ENCODE data around the gene FAM184A. TPM values are rescaled to one million over a fixed set of nuclear protein-coding genes. Genes with fewer than 3 reads are reported as not detected.

Gene FAM184A
- total and polyA plus RNA-seq, 2 experiments from 2014 or later, result 13.7 to 18.6 TPM

DNA sequence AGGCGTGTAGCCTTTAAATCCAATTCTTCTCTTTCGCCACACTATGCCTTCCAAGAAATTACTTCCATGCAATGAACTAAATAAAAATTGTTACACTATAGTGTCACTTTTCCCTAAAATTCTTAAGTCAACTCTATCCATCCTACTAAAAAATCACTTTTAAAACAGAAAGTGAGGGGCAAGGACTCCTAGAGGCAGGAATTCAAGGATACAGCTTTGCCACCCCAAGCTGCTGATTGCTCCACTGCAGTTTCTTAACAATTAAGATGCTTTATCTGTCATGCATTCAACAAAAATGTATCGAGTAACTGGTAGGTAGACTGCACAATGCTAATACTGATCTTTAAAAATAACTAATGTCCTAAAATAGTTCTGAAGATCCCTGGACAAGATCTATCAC is 147.8 kb downstream of the FAM184A start:
- peaks cover 16% of the 10 kb centered on the region; the same call in 1 of the 2 replicates for H3K36me3 ChIP-seq (ENCODE audit: insufficient read depth)
- H3K36me3 Mint-ChIP-seq (ENCODE audit: low read depth), result peaks cover 34% of the 10 kb centered on the region
- H2AFZ ChIP-seq, result no peak overlapping the region
- no peak overlapping the region for H3K4me2 ChIP-seq
- H3K9me3 Mint-ChIP-seq, result peaks cover under 1% of the 10 kb centered on the region; the same call in 1 of the 3 replicates
- peaks cover 15% of the 10 kb centered on the region for H3K4me1 Mint-ChIP-seq
- no peak overlapping the region for H3K27ac Mint-ChIP-seq
- no peak overlapping the region for H3K4me3 Mint-ChIP-seq
- H3K79me2 ChIP-seq (replicated peaks; ENCODE audit: insufficient read depth), result peaks cover 29% of the 10 kb centered on the region
- no peak overlapping the region for H3K4me3 ChIP-seq
- peaks cover 17% of the 10 kb centered on the region for H4K20me1 ChIP-seq (replicated peaks; ENCODE audit: insufficient read depth)
- ATAC-seq (no peak), DNase-seq (ENCODE audit: low spot score) (no peak)
- TF ChIP-seq POLR2AphosphoS5 (IDR thresholded peaks at IDR 0.05; ENCODE audit: low read depth) (no peak), ZNF331 (CRISPR knock-in tag; IDR thresholded peaks at IDR 0.05; ENCODE audit: low read depth) (no peak), CREB1 (CRISPR knock-in tag; IDR thresholded peaks at IDR 0.05; ENCODE audit: low read depth) (no peak)
- TF ChIP-seq, protein P1, sequence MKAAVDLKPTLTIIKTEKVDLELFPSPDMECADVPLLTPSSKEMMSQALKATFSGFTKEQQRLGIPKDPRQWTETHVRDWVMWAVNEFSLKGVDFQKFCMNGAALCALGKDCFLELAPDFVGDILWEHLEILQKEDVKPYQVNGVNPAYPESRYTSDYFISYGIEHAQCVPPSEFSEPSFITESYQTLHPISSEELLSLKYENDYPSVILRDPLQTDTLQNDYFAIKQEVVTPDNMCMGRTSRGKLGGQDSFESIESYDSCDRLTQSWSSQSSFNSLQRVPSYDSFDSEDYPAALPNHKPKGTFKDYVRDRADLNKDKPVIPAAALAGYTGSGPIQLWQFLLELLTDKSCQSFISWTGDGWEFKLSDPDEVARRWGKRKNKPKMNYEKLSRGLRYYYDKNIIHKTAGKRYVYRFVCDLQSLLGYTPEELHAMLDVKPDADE (IDR thresholded peaks at IDR 0.05), result no peak
- TF ChIP-seq, protein P2, sequence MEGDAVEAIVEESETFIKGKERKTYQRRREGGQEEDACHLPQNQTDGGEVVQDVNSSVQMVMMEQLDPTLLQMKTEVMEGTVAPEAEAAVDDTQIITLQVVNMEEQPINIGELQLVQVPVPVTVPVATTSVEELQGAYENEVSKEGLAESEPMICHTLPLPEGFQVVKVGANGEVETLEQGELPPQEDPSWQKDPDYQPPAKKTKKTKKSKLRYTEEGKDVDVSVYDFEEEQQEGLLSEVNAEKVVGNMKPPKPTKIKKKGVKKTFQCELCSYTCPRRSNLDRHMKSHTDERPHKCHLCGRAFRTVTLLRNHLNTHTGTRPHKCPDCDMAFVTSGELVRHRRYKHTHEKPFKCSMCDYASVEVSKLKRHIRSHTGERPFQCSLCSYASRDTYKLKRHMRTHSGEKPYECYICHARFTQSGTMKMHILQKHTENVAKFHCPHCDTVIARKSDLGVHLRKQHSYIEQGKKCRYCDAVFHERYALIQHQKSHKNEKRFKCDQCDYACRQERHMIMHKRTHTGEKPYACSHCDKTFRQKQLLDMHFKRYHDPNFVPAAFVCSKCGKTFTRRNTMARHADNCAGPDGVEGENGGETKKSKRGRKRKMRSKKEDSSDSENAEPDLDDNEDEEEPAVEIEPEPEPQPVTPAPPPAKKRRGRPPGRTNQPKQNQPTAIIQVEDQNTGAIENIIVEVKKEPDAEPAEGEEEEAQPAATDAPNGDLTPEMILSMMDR (conservative IDR thresholded peaks at IDR 0.05; ENCODE audit: low read depth in 2 of 2), result peak in 1 of 2 experiments; percentile 7; a peak in 1 of 4 replicates
- TF ChIP-seq, protein P3, sequence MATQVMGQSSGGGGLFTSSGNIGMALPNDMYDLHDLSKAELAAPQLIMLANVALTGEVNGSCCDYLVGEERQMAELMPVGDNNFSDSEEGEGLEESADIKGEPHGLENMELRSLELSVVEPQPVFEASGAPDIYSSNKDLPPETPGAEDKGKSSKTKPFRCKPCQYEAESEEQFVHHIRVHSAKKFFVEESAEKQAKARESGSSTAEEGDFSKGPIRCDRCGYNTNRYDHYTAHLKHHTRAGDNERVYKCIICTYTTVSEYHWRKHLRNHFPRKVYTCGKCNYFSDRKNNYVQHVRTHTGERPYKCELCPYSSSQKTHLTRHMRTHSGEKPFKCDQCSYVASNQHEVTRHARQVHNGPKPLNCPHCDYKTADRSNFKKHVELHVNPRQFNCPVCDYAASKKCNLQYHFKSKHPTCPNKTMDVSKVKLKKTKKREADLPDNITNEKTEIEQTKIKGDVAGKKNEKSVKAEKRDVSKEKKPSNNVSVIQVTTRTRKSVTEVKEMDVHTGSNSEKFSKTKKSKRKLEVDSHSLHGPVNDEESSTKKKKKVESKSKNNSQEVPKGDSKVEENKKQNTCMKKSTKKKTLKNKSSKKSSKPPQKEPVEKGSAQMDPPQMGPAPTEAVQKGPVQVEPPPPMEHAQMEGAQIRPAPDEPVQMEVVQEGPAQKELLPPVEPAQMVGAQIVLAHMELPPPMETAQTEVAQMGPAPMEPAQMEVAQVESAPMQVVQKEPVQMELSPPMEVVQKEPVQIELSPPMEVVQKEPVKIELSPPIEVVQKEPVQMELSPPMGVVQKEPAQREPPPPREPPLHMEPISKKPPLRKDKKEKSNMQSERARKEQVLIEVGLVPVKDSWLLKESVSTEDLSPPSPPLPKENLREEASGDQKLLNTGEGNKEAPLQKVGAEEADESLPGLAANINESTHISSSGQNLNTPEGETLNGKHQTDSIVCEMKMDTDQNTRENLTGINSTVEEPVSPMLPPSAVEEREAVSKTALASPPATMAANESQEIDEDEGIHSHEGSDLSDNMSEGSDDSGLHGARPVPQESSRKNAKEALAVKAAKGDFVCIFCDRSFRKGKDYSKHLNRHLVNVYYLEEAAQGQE (IDR thresholded peaks at IDR 0.05; ENCODE audit: unreplicated experiment), result no peak
- peaks cover 2% of the 10 kb centered on the region for H3K27me3 Mint-ChIP-seq (ENCODE audit: insufficient read depth, low read depth, poor library complexity)
- H3K9me2 ChIP-seq (ENCODE audit: insufficient read depth), result no peaks in the 10 kb centered on the region
- H3K4me1 ChIP-seq (ENCODE audit: insufficient read depth), result peaks cover 4% of the 10 kb centered on the region
- H3K27me3 ChIP-seq (ENCODE audit: insufficient read depth), result no peaks in the 10 kb centered on the region
- 0 out of 2 replicates have a peak, but pooled peaks cover 2% of the 10 kb centered on the region for H3F3A ChIP-seq (replicated peaks; ENCODE audit: low read depth)
- no peak overlapping the region for H3K27ac ChIP-seq (ENCODE audit: low read depth)

DNA sequence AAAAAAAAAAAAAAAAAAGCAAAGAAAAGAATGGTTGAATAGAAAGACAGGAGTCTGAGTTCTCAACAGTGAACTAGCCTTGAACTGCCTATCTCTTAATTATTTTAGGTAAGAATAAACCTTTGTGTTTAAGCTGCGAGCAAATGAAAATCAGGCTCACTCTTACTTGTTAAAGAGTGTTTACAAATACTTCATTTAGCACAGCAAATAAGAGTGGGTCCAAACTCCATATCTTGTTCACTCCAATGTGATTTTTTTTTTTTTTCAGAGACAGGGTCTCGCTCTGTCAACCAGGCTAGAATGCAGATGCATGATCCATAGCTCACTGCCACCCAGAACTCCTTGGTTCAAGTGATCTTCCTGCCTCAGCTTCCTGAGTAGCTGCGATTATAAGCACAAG is 155.4 kb downstream of the FAM184A start:
- ATAC-seq (no peak), DNase-seq (ENCODE audit: low spot score) (no peak)
- Histone ChIP-seq H3K79me2 (replicated peaks; ENCODE audit: insufficient read depth) (no peaks in the 10 kb centered on the region; the same call in 1 of the 2 replicates), H3K36me3 (ENCODE audit: insufficient read depth) (peaks cover 24% of the 10 kb centered on the region; the same call in 1 of the 2 replicates), H3K27me3 (ENCODE audit: insufficient read depth) (no peaks in the 10 kb centered on the region), H3K4me3 (no peak overlapping the region), H3K4me2 (no peak overlapping the region), H3K27ac (ENCODE audit: low read depth) (no peak overlapping the region), H4K20me1 (replicated peaks; ENCODE audit: insufficient read depth) (0 out of 2 replicates have a peak, but pooled peaks cover 3% of the 10 kb centered on the region), H3K9me2 (ENCODE audit: insufficient read depth) (no peaks in the 10 kb centered on the region), H3K4me1 (ENCODE audit: insufficient read depth) (no peaks in the 10 kb centered on the region), H3F3A (replicated peaks; ENCODE audit: low read depth) (no peaks in the 10 kb centered on the region), H2AFZ (no peak overlapping the region)
- Mint-ChIP-seq H3K4me1 (no peaks in the 10 kb centered on the region), H3K36me3 (ENCODE audit: low read depth) (peaks cover 45% of the 10 kb centered on the region), H3K27me3 (ENCODE audit: insufficient read depth, low read depth, poor library complexity) (no peaks in the 10 kb centered on the region), H3K4me3 (no peak overlapping the region), H3K9me3 (no peaks in the 10 kb centered on the region), H3K27ac (no peak overlapping the region)
- TF ChIP-seq, protein P4, sequence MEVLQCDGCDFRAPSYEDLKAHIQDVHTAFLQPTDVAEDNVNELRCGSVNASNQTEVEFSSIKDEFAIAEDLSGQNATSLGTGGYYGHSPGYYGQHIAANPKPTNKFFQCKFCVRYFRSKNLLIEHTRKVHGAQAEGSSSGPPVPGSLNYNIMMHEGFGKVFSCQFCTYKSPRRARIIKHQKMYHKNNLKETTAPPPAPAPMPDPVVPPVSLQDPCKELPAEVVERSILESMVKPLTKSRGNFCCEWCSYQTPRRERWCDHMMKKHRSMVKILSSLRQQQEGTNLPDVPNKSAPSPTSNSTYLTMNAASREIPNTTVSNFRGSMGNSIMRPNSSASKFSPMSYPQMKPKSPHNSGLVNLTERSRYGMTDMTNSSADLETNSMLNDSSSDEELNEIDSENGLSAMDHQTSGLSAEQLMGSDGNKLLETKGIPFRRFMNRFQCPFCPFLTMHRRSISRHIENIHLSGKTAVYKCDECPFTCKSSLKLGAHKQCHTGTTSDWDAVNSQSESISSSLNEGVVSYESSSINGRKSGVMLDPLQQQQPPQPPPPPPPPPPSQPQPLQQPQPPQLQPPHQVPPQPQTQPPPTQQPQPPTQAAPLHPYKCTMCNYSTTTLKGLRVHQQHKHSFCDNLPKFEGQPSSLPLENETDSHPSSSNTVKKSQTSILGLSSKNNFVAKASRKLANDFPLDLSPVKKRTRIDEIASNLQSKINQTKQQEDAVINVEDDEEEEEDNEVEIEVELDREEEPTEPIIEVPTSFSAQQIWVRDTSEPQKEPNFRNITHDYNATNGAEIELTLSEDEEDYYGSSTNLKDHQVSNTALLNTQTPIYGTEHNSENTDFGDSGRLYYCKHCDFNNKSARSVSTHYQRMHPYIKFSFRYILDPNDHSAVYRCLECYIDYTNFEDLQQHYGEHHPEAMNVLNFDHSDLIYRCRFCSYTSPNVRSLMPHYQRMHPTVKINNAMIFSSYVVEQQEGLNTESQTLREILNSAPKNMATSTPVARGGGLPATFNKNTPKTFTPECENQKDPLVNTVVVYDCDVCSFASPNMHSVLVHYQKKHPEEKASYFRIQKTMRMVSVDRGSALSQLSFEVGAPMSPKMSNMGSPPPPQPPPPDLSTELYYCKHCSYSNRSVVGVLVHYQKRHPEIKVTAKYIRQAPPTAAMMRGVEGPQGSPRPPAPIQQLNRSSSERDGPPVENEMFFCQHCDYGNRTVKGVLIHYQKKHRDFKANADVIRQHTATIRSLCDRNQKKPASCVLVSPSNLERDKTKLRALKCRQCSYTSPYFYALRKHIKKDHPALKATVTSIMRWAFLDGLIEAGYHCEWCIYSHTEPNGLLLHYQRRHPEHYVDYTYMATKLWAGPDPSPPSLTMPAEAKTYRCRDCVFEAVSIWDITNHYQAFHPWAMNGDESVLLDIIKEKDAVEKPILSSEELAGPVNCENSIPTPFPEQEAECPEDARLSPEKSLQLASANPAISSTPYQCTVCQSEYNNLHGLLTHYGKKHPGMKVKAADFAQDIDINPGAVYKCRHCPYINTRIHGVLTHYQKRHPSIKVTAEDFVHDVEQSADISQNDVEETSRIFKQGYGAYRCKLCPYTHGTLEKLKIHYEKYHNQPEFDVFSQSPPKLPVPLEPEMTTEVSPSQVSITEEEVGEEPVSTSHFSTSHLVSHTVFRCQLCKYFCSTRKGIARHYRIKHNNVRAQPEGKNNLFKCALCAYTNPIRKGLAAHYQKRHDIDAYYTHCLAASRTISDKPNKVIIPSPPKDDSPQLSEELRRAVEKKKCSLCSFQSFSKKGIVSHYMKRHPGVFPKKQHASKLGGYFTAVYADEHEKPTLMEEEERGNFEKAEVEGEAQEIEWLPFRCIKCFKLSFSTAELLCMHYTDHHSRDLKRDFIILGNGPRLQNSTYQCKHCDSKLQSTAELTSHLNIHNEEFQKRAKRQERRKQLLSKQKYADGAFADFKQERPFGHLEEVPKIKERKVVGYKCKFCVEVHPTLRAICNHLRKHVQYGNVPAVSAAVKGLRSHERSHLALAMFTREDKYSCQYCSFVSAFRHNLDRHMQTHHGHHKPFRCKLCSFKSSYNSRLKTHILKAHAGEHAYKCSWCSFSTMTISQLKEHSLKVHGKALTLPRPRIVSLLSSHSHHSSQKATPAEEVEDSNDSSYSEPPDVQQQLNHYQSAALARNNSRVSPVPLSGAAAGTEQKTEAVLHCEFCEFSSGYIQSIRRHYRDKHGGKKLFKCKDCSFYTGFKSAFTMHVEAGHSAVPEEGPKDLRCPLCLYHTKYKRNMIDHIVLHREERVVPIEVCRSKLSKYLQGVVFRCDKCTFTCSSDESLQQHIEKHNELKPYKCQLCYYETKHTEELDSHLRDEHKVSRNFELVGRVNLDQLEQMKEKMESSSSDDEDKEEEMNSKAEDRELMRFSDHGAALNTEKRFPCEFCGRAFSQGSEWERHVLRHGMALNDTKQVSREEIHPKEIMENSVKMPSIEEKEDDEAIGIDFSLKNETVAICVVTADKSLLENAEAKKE (CRISPR knock-in tag; IDR thresholded peaks at IDR 0.05), result no peak
- no peak for TF ChIP-seq EZH2 (IDR thresholded peaks at IDR 0.05; ENCODE audit: low read depth, unreplicated experiment)
- no peak for TF ChIP-seq NANOG (IDR thresholded peaks at IDR 0.05; ENCODE audit: borderline replicate concordance)

Data from GM23338 (cell line).